ENCODE results near the gene VAMP5.

DNA sequence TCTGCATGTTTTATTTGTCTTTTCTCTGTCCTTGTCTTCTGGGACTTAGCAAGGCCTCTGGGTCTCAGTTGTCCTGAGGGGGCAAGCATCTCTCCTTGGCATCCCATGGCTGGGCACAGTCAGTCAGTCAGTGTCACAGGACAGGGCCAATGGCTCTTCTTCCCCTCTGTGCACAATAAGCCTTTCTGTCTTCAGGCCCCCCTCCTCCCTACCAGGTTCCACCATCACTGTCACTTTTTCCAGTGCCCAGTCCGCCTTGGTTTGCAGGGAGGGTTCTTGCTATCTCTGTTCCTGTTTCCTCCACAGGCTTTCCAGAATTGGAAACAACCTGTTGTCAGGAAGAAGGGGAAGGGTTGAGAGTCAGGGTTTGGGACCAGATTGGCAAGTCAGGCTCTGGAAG lies 1.7 kb upstream of the VAMP5 start:
- TF ChIP-seq, protein P1, sequence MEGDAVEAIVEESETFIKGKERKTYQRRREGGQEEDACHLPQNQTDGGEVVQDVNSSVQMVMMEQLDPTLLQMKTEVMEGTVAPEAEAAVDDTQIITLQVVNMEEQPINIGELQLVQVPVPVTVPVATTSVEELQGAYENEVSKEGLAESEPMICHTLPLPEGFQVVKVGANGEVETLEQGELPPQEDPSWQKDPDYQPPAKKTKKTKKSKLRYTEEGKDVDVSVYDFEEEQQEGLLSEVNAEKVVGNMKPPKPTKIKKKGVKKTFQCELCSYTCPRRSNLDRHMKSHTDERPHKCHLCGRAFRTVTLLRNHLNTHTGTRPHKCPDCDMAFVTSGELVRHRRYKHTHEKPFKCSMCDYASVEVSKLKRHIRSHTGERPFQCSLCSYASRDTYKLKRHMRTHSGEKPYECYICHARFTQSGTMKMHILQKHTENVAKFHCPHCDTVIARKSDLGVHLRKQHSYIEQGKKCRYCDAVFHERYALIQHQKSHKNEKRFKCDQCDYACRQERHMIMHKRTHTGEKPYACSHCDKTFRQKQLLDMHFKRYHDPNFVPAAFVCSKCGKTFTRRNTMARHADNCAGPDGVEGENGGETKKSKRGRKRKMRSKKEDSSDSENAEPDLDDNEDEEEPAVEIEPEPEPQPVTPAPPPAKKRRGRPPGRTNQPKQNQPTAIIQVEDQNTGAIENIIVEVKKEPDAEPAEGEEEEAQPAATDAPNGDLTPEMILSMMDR (conservative IDR thresholded peaks at IDR 0.05) = no peak
- TF ChIP-seq ZFX (IDR thresholded peaks at IDR 0.05) = no peak
